Gastroesophageal sphincter (tissue), 4 donors: ENCODE data around the gene PRDM1. TPM values are rescaled to one million over a fixed set of nuclear protein-coding genes. Genes with fewer than 3 reads are reported as not detected.

Source experiments
- ATAC-seq: fragments of 150-250 bp; one replicate; pipeline ENCODE4 v1.9.1; 2016; ENCODE audit warnings: mild to moderate bottlenecking, moderate library complexity
- H3K27ac ChIP-seq, 4 donors: fragments of 200-600 bp; sonication (generic) in 3 of 4; 1 replicate in 3 of 4; 2 replicates in 1 of 4; pipeline ENCODE4 v1.5.1; 2016 to 2019
- H3K27me3 ChIP-seq: fragments of 200-600 bp; sonication (generic); one replicate; pipeline ENCODE4 v1.5.1; 2019
- H3K36me3 ChIP-seq, 2 donors: fragments of 200-600 bp; sonication (generic); one replicate each; pipeline ENCODE4 v1.5.1; 2019; ENCODE audit warnings: control low read depth in 1 of 2
- H3K4me1 ChIP-seq, 3 donors: fragments of 200-600 bp; sonication (generic); 1 replicate in 2 of 3; 2 replicates in 1 of 3; pipeline ENCODE4 v1.5.1; 2016 to 2019; ENCODE audit warnings: control low read depth in 2 of 3
- H3K4me3 ChIP-seq, 2 donors: fragments of 200-600 bp; sonication (generic); one replicate each; pipeline ENCODE4 v1.5.1; 2019; ENCODE audit warnings: mild to moderate bottlenecking in 1 of 2, moderate library complexity in 1 of 2
- H3K9me3 ChIP-seq, 3 donors: fragments of 200-600 bp; sonication (generic); one replicate each; pipeline ENCODE4 v1.5.1; 2017 to 2019; ENCODE audit warnings: control low read depth in 2 of 3
- CTCF ChIP-seq, 4 experiments: fragments of 200-600 bp in 2 of 4; fragments of 450-650 bp in 2 of 4; sonication (generic) in 1 of 4; IDR thresholded peaks; one replicate each; pipeline ENCODE4 v1.5.1; 2017 to 2019; ENCODE audit warnings: antibody characterized with exemption in 4 of 4, mild to moderate bottlenecking in 2 of 4, moderate library complexity in 2 of 4
- EP300 ChIP-seq: sonication (generic); formaldehyde crosslinking; IDR thresholded peaks from one replicate; pipeline ENCODE4 v1.6.1; 2017; ENCODE audit warnings: antibody characterized with exemption, mild to moderate bottlenecking
- POLR2A ChIP-seq, 2 donors: fragments of 450-650 bp; IDR thresholded peaks; one replicate each; pipeline ENCODE4 v1.6.1; 2017; ENCODE audit warnings: antibody characterized with exemption in 2 of 2, mild to moderate bottlenecking in 2 of 2, moderate library complexity in 1 of 2
- POLR2AphosphoS5 ChIP-seq: sonication (generic); formaldehyde crosslinking; IDR thresholded peaks from one replicate; pipeline ENCODE4 v1.6.1; 2017; ENCODE audit warnings: antibody characterized with exemption
- WGBS, 2 donors: methylation state at CpG; one replicate each; pipeline ENCODE4 v1.1.5; 2018; ENCODE audit warnings: low coverage in 1 of 2; 5-methylcytosine and 5-hydroxymethylcytosine counted together
- total RNA-seq, 4 donors: library from RNA; depleted of rRNA; stranded (reverse); fragments of >200 nt; gene quantifications; one replicate each; pipeline ENCODE4 v1.1.0, GENCODE V29; 2016

Gene PRDM1
- total RNA-seq, 4 donors from 2014 or later: 1.8 to 4.0 (median 3.2) TPM

- TF ChIP-seq EP300: no peak
- TF ChIP-seq CTCF (IDR thresholded peaks at IDR 0.05): no peak
- TF ChIP-seq POLR2A (IDR thresholded peaks at IDR 0.05): no peak
- no peak for TF ChIP-seq POLR2AphosphoS5
- H3K4me3 ChIP-seq: no peak overlapping the region
- H3K27ac ChIP-seq: no peak overlapping the region
- 59 to 74% methylated on average over 3 to 4 of the region's 4 CpGs for WGBS, 2 donors
- H3K9me3 ChIP-seq: no peaks in the 10 kb centered on the region
- peaks cover 0 to 21% (median 0%) of the 10 kb centered on the region in 3 donors for H3K4me1 ChIP-seq
- no peak for ATAC-seq
- H3K36me3 ChIP-seq: no peaks in the 10 kb centered on the region
- peaks cover 82% of the 10 kb centered on the region for H3K27me3 ChIP-seq
Observed at GRCh38 chr6:106090001-106090400, 3.9 kb downstream of the PRDM1 start.

DNA sequence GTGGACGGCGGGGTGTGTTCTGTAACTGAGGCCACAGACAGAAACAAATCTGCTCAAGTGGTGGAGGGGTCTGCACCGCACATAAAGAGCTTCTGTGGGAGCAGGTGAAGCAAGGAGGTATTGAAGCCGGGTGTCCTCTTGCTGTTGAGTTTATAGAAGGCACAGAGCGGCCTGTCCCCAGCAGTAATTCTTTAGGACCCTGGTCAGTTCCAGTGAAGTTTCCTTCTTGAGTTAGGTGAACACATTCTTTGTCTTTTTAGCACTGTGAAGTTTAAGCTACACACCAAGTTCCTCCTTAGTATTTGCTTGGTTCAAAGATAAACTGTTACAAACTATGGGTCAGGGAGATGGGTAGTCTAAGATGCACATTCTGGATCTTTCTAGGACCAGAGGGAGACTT lies 6.1 kb downstream of the PRDM1 start:
- H3K27ac ChIP-seq: no peak overlapping the region
- H3K4me3 ChIP-seq: no peak overlapping the region
- peaks cover 0 to 10% (median 0%) of the 10 kb centered on the region in 3 donors for H3K4me1 ChIP-seq
- no peak for ATAC-seq
- TF ChIP-seq POLR2AphosphoS5: no peak
- 85 to 93% methylated on average over 2 to 5 of the region's 5 CpGs for WGBS, 2 donors
- peaks cover 80% of the 10 kb centered on the region for H3K27me3 ChIP-seq
- no peaks in the 10 kb centered on the region for H3K36me3 ChIP-seq
- no peaks in the 10 kb centered on the region for H3K9me3 ChIP-seq

DNA sequence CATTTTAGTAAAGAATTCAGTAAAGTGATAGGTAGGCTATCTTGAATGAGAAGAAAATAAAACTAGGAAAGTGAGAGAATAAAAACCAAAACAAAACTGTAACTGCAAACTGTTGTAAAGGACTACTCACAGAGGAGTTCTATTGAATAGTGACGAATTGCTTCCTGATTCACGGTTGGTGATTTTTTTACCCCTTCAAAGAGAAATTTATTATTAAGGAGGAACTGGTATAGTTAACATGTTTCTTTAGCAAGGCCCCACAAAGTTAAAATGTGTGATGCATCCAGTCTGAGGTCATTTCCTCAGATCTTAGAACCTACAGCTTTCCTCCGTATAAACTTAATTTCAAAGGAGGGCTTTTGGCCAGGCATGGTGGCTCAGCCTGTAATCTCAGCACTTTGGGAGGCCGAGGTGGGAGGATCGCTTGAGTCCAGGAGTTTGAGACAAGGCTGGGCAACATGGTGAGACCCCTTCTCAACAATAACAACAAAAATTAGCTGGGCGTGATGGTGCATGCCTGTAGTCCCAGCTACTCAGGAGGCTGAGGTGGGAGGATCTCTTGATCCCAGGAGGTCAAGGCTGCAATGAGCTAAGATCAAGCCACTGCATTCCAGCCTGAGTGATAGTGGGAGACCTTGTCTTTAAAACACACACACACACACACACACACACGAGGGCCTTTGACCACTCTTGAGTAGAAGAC lies 8.3 kb downstream of the PRDM1 start:
- WGBS, 2 donors: 79 to 82% methylated on average over 4 to 7 of the region's 7 CpGs
- Histone ChIP-seq H3K4me3 (no peak overlapping the region), H3K36me3 (no peaks in the 10 kb centered on the region), H3K27ac (no peak overlapping the region), H3K4me1 (peaks cover 0 to 21% (median 2%) of the 10 kb centered on the region in 3 donors), H3K9me3 (no peaks in the 10 kb centered on the region), H3K27me3 (peaks cover 80% of the 10 kb centered on the region)
- ATAC-seq: no peak
- TF ChIP-seq POLR2AphosphoS5: no peak
- TF ChIP-seq EP300: no peak
- no peak for TF ChIP-seq CTCF (IDR thresholded peaks at IDR 0.05)
- TF ChIP-seq POLR2A (IDR thresholded peaks at IDR 0.05): no peak

DNA sequence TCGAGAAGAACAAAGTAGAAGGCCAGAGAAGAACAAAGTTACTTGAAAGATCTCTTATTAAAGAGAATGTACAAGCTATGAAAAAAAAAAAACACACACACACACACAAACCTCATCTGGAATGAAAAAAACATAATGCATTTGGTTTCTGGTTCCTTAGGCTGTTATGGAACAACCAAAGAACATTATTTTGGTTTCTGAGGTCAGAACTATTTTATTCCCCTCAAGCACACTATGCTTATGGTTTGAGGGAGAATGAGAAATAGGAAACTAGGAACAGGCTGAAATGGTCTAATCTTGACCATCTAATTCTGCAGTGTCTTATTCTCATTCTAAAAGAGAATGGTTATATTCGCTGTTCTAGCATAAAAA lies 8.8 kb downstream of the PRDM1 start:
- Histone ChIP-seq H3K27me3 (peaks cover 76% of the 10 kb centered on the region), H3K4me3 (no peak overlapping the region), H3K27ac (no peak overlapping the region), H3K9me3 (no peaks in the 10 kb centered on the region), H3K4me1 (peaks cover 0 to 21% (median 2%) of the 10 kb centered on the region in 3 donors), H3K36me3 (no peaks in the 10 kb centered on the region)
- TF ChIP-seq POLR2A (IDR thresholded peaks at IDR 0.05): no peak
- no peak for TF ChIP-seq POLR2AphosphoS5
- TF ChIP-seq CTCF (IDR thresholded peaks at IDR 0.05): no peak
- TF ChIP-seq EP300: no peak
- WGBS, 2 donors: 83% methylated on average over 1 to 2 of the region's 2 CpGs
- ATAC-seq: no peak

DNA sequence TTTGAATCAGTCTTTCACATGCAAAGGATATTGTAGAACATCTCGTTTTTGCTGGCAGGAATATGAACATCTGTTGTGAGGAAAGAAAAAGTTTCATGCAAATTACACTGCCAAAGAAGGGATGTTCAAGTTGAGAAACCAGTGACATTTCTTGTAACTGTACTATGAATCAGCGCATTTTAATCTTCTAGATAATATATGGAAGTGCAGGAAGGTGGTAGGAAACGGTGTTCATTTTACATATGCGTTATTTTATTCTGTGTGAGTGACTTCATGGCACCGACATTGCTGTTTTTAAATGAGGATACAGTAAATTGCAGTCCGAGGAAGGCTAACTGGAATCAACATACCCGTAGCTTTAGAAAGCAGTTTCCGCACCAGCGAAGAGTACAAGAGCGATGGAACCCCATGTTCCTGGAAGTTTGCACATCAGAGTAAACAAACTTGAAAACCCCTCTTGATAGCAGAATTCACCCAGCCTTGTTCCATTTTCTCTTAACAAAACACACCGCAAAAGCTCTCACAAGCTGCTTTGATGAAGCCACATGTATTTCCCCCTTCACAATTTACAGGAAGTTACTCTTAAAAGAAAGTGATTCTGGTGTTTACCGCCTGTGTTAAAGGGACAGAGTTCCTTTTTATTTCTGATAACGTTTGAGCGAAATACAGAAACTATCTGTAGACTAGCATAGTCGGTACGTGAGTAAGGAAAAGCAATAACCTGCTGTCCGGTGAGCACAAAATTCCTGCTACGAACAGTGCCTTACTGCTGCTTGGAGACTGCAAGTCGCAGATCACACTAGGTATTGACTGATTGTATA lies 11.5 kb downstream of the PRDM1 start:
- 7 to 24% methylated on average over 17 to 19 of the region's 19 CpGs for WGBS, 2 donors
- H3K27ac ChIP-seq: peak overlapping the region; percentile 58 to 65 (median 60)
- H3K4me3 ChIP-seq: peak overlapping the region; percentile 20 to 43
- H3K36me3 ChIP-seq: no peaks in the 10 kb centered on the region
- no peak for TF ChIP-seq POLR2A (IDR thresholded peaks at IDR 0.05)
- TF ChIP-seq CTCF (IDR thresholded peaks at IDR 0.05): no peak
- no peak for TF ChIP-seq POLR2AphosphoS5
- TF ChIP-seq EP300: no peak
- H3K27me3 ChIP-seq: peaks cover 61% of the 10 kb centered on the region
- peak; percentile 62 for ATAC-seq
- no peaks in the 10 kb centered on the region for H3K9me3 ChIP-seq
- H3K4me1 ChIP-seq: peaks cover 0 to 21% (median 2%) of the 10 kb centered on the region in 3 donors
